ENCODE results near the gene CFAP20DC. TPM values are rescaled to one million over a fixed set of nuclear protein-coding genes. Genes with fewer than 3 reads are reported as not detected.
"Not testable (repeated sequence)": the region's sequence is repeated elsewhere in the genome, so short reads cannot be mapped to it uniquely, and the experiment has no call there.

The CFAP20DC gene
- total RNA-seq, 1 donor = 2.2 TPM

- H3K9me3 ChIP-seq (ENCODE audit: low read depth, low read length) = no peaks in the 10 kb centered on the region
- no peak overlapping the region for H3K27ac ChIP-seq (ENCODE audit: low read depth, low read length)
- H3K4me2 ChIP-seq (ENCODE audit: insufficient read depth, low read length) = no peak overlapping the region
- H4K20me1 ChIP-seq (ENCODE audit: insufficient read depth, low read length) = no peaks in the 10 kb centered on the region
- no peaks in the 10 kb centered on the region for H3K27me3 ChIP-seq (ENCODE audit: insufficient read depth, low read length)
- H3K79me2 ChIP-seq (ENCODE audit: insufficient read depth, low read length) = no peaks in the 10 kb centered on the region
- no peak for DNase-seq (ENCODE audit: insufficient read length, low spot score, missing footprints)
- no peaks in the 10 kb centered on the region for H3K36me3 ChIP-seq (ENCODE audit: insufficient read depth, low read length)
- H2AFZ ChIP-seq (ENCODE audit: low read length) = no peak overlapping the region
- no peak for TF ChIP-seq CTCF (IDR thresholded peaks at IDR 0.05; ENCODE audit: extremely low read depth, low read depth, low read length)
- H3K4me1 ChIP-seq (ENCODE audit: insufficient read depth, low read length) = peaks cover 20% of the 10 kb centered on the region
- no peak overlapping the region for H3K4me3 ChIP-seq (ENCODE audit: insufficient read depth, low read length)
Measured at GRCh38 chr3:58986654-58987053, 63.2 kb downstream of the CFAP20DC start.

- H2AFZ ChIP-seq (ENCODE audit: low read length) = no peak overlapping the region
- no peak overlapping the region for H3K4me3 ChIP-seq (ENCODE audit: insufficient read depth, low read length)
- no peak overlapping the region for H3K27ac ChIP-seq (ENCODE audit: low read depth, low read length)
- H3K9me3 ChIP-seq (ENCODE audit: low read depth, low read length) = no peaks in the 10 kb centered on the region
- no peak overlapping the region for H3K4me2 ChIP-seq (ENCODE audit: insufficient read depth, low read length)
- TF ChIP-seq CTCF (IDR thresholded peaks at IDR 0.05; ENCODE audit: extremely low read depth, low read depth, low read length) = no peak
- DNase-seq (ENCODE audit: insufficient read length, low spot score, missing footprints) = no peak
- peaks cover 3% of the 10 kb centered on the region for H3K4me1 ChIP-seq (ENCODE audit: insufficient read depth, low read length)
- no peaks in the 10 kb centered on the region for H4K20me1 ChIP-seq (ENCODE audit: insufficient read depth, low read length)
- no peaks in the 10 kb centered on the region for H3K79me2 ChIP-seq (ENCODE audit: insufficient read depth, low read length)
- H3K27me3 ChIP-seq (ENCODE audit: insufficient read depth, low read length) = no peaks in the 10 kb centered on the region
- no peaks in the 10 kb centered on the region for H3K36me3 ChIP-seq (ENCODE audit: insufficient read depth, low read length)
Measured at GRCh38 chr3:58979840-58980239, 70.0 kb downstream of the CFAP20DC start.

GRCh38 chr3:58973796-58974195 lies 76.0 kb downstream of the CFAP20DC start:
- no peak overlapping the region for H3K4me2 ChIP-seq (ENCODE audit: insufficient read depth, low read length)
- H3K4me1 ChIP-seq (ENCODE audit: insufficient read depth, low read length) = no peaks in the 10 kb centered on the region
- no peak for DNase-seq (ENCODE audit: insufficient read length, low spot score, missing footprints)
- H3K79me2 ChIP-seq (ENCODE audit: insufficient read depth, low read length) = no peaks in the 10 kb centered on the region
- H3K36me3 ChIP-seq (ENCODE audit: insufficient read depth, low read length) = no peaks in the 10 kb centered on the region
- no peaks in the 10 kb centered on the region for H3K27me3 ChIP-seq (ENCODE audit: insufficient read depth, low read length)
- H3K9me3 ChIP-seq (ENCODE audit: low read depth, low read length) = no peaks in the 10 kb centered on the region
- no peak overlapping the region for H3K27ac ChIP-seq (ENCODE audit: low read depth, low read length)
- H3K4me3 ChIP-seq (ENCODE audit: insufficient read depth, low read length) = no peak overlapping the region
- TF ChIP-seq CTCF (IDR thresholded peaks at IDR 0.05; ENCODE audit: extremely low read depth, low read depth, low read length) = no peak
- H2AFZ ChIP-seq (ENCODE audit: low read length) = no peak overlapping the region
- H4K20me1 ChIP-seq (ENCODE audit: insufficient read depth, low read length) = no peaks in the 10 kb centered on the region

GRCh38 chr3:58967866-58968265 lies 82.0 kb downstream of the CFAP20DC start:
- H3K4me3 ChIP-seq (ENCODE audit: insufficient read depth, low read length); H3K4me2 ChIP-seq (ENCODE audit: insufficient read depth, low read length); DNase-seq (ENCODE audit: insufficient read length, low spot score, missing footprints); H3K27me3 ChIP-seq (ENCODE audit: insufficient read depth, low read length); H3K36me3 ChIP-seq (ENCODE audit: insufficient read depth, low read length); H3K79me2 ChIP-seq (ENCODE audit: insufficient read depth, low read length); H2AFZ ChIP-seq (ENCODE audit: low read length); H3K27ac ChIP-seq (ENCODE audit: low read depth, low read length); H3K9me3 ChIP-seq (ENCODE audit: low read depth, low read length); H4K20me1 ChIP-seq (ENCODE audit: insufficient read depth, low read length): not testable (repeated sequence)
- H3K4me1 ChIP-seq (ENCODE audit: insufficient read depth, low read length) = peaks cover 26% of the 10 kb centered on the region
